Mesenchymal stem cell (in vitro differentiated cells and primary cell): ENCODE data around the gene C1orf52.

ENCODE experiments used
- DNase-seq: peaks from one replicate; pipeline ENCODE4 v3.0.0-alpha.2; 2013
- H2AFZ ChIP-seq: one replicate; pipeline ENCODE4 v1.6.1; 2013; ENCODE audit warnings: low read depth, mild to moderate bottlenecking, control low read depth, inconsistent platforms, low read length, moderate library complexity
- H2AK5ac ChIP-seq: 2 replicates; pipeline ENCODE4 v1.6.1; 2013; ENCODE audit warnings: low read length, moderate library complexity, mild to moderate bottlenecking, inconsistent platforms; ENCODE audit not compliant: severe bottlenecking
- H2BK120ac ChIP-seq: one replicate; pipeline ENCODE4 v1.6.1; 2013; ENCODE audit warnings: low read depth, mild to moderate bottlenecking, inconsistent platforms, low read length, moderate library complexity
- H2BK12ac ChIP-seq, 2 experiments: one replicate each; pipeline ENCODE4 v1.6.1; 2013; ENCODE audit warnings: inconsistent platforms in 2 of 2, low read length in 2 of 2, mild to moderate bottlenecking in 2 of 2, moderate library complexity in 2 of 2, control low read depth in 1 of 2
- H2BK15ac ChIP-seq: one replicate; pipeline ENCODE4 v1.6.1; 2013; ENCODE audit warnings: mild to moderate bottlenecking, low read depth, inconsistent platforms; ENCODE audit not compliant: poor library complexity, severe bottlenecking
- H2BK5ac ChIP-seq: 2 replicates; pipeline ENCODE4 v1.6.1; 2013; ENCODE audit warnings: low read depth, mild to moderate bottlenecking, low read length, control low read depth, inconsistent platforms; ENCODE audit not compliant: poor library complexity, severe bottlenecking
- H3K14ac ChIP-seq, 2 experiments: one replicate each; pipeline ENCODE4 v1.6.1; 2013; ENCODE audit warnings: inconsistent platforms in 2 of 2, low read length in 2 of 2, control low read depth in 1 of 2, mild to moderate bottlenecking in 1 of 2, moderate library complexity in 1 of 2
- H3K18ac ChIP-seq, 2 experiments: one replicate each; pipeline ENCODE4 v1.6.1; 2013; ENCODE audit warnings: inconsistent platforms in 2 of 2, low read length in 2 of 2, control low read depth in 1 of 2, low read depth in 1 of 2, mild to moderate bottlenecking in 1 of 2
- H3K23ac ChIP-seq, 2 experiments: one replicate each; pipeline ENCODE4 v1.6.1; 2013; ENCODE audit warnings: inconsistent platforms in 2 of 2, low read length in 2 of 2, mild to moderate bottlenecking in 2 of 2, moderate library complexity in 2 of 2, control low read depth in 1 of 2
- H3K27ac ChIP-seq: 2 replicates; pipeline ENCODE4 v1.5.1; 2013; ENCODE audit warnings: mild to moderate bottlenecking, moderate library complexity, low read length, control low read depth, inconsistent platforms; ENCODE audit not compliant: poor library complexity, severe bottlenecking
- H3K27me3 ChIP-seq, 2 experiments: 2 replicates each; pipeline versions ENCODE4 v1.6.1 to v1.7.0; 2013; ENCODE audit warnings: low read length in 2 of 2, mild to moderate bottlenecking in 2 of 2, moderate library complexity in 2 of 2, control low read depth in 1 of 2, inconsistent platforms in 1 of 2; ENCODE audit not compliant: control insufficient read depth in 1 of 2, insufficient read depth in 1 of 2
- H3K36me3 ChIP-seq, 2 experiments: 2 replicates each; pipeline versions ENCODE4 v1.6.1 to v1.7.0; 2013; ENCODE audit warnings: low read length in 2 of 2, control low read depth in 1 of 2, inconsistent platforms in 1 of 2, low read depth in 1 of 2, mild to moderate bottlenecking in 1 of 2; ENCODE audit not compliant: insufficient read depth in 2 of 2, control insufficient read depth in 1 of 2
- H3K4ac ChIP-seq, 2 experiments: one replicate each; pipeline ENCODE4 v1.6.1; 2013; ENCODE audit warnings: inconsistent platforms in 2 of 2, low read length in 2 of 2, mild to moderate bottlenecking in 2 of 2, moderate library complexity in 2 of 2, control low read depth in 1 of 2, low read depth in 1 of 2
- H3K4me1 ChIP-seq: 2 replicates; pipeline ENCODE4 v1.6.1; 2013; ENCODE audit warnings: low read depth, low read length, control low read depth; ENCODE audit not compliant: control insufficient read depth, insufficient read depth
- H3K4me2 ChIP-seq: 2 replicates; pipeline ENCODE4 v1.6.1; 2013; ENCODE audit warnings: low read length, mild to moderate bottlenecking, inconsistent platforms; ENCODE audit not compliant: poor library complexity, severe bottlenecking
- H3K4me3 ChIP-seq, 2 experiments: 2 replicates each; pipeline versions ENCODE4 v1.5.1 to v1.7.0; 2013; ENCODE audit warnings: low read length in 2 of 2, mild to moderate bottlenecking in 2 of 2, control low read depth in 1 of 2, low read depth in 1 of 2; ENCODE audit not compliant: insufficient read depth in 1 of 2
- H3K79me1 ChIP-seq: replicated peaks from 2 replicates; pipeline ENCODE4 v1.6.1; 2013; ENCODE audit warnings: mild to moderate bottlenecking, control low read depth, low read length, inconsistent platforms; ENCODE audit not compliant: poor library complexity, severe bottlenecking
- H3K9ac ChIP-seq: 2 replicates; pipeline ENCODE4 v1.7.0; 2013; ENCODE audit warnings: mild to moderate bottlenecking, low read length, moderate library complexity
- H3K9me3 ChIP-seq: 2 replicates; pipeline ENCODE4 v1.7.0; 2013; ENCODE audit warnings: mild to moderate bottlenecking, low read length; ENCODE audit not compliant: control insufficient read depth
- H4K8ac ChIP-seq: one replicate; pipeline ENCODE4 v1.6.1; 2013; ENCODE audit warnings: inconsistent platforms, mild to moderate bottlenecking, low read length, moderate library complexity
- H4K91ac ChIP-seq: one replicate; pipeline ENCODE4 v1.6.1; 2013; ENCODE audit warnings: mild to moderate bottlenecking, low read length, inconsistent platforms
- WGBS: methylation state at CpG from one replicate; pipeline ENCODE4 v1.1.7; 2013; ENCODE audit warnings: mixed read lengths; 5-methylcytosine and 5-hydroxymethylcytosine counted together

The C1orf52 gene

GRCh38 chr1:85275701-85276214, 16.3 kb upstream of the C1orf52 start:
- Histone ChIP-seq H3K9me3 (no peaks in the 10 kb centered on the region), H3K14ac (peak overlapping the region; percentile 48 to 95), H2BK12ac (peak overlapping the region; percentile 15 to 69), H3K9ac (peak overlapping the region; percentile 96), H2AK5ac (peak overlapping the region; percentile 89), H4K8ac (peak overlapping the region; percentile 91), H3K4me1 (peaks cover 9% of the 10 kb centered on the region), H3K27ac (peak overlapping the region; percentile 93), H3K18ac (peak overlapping the region; percentile 35 to 94), H2BK15ac (peak overlapping the region; percentile 93), H3K23ac (peak overlapping the region in 1 of 2 experiments; percentile 46), H2AFZ (no peak overlapping the region), H3K4me2 (peak overlapping the region; percentile 83), H3K27me3 (no peaks in the 10 kb centered on the region), H3K79me1 (no peaks in the 10 kb centered on the region), H2BK120ac (peak overlapping the region; percentile 76), H4K91ac (peak overlapping the region; percentile 98), H3K36me3 (peaks cover 0 to 26% of the 10 kb centered on the region in 2 experiments), H3K4me3 (peak overlapping the region; percentile 90 to 98), H2BK5ac (peak overlapping the region; percentile 78), H3K4ac (peak overlapping the region; percentile 66 to 99)
- WGBS, result 2% methylated on average over 13 of the region's 13 CpGs
- peak; percentile 65 for DNase-seq

DNA sequence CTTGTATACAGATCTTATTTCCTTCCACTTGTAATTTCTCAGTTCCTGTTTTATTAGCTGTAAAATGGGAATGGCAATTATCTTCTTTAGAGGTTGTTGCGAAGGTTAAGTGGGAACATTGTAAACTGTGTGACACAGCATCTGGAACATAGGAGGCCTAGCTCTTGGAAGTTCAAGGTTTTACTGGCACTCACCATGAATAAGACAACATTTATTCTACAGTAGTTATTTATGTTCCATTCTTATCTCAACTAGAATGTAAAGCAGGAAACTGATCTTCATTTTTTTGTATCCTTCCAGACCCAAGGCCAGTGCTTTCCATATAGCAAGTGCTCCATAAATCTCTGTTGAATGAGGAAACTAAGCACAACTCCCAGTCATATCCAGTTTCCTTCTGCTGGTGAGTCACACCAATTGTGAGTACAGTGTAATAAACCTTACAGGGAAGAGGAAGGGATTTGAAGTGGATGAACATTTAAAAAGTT, 15.5 kb upstream of the C1orf52 start:
- Histone ChIP-seq H4K8ac (no peak overlapping the region), H2AFZ (no peak overlapping the region), H2BK12ac (no peak overlapping the region), H3K4me1 (peaks cover 11% of the 10 kb centered on the region), H3K4ac (no peak overlapping the region), H2BK120ac (no peak overlapping the region), H3K27me3 (no peaks in the 10 kb centered on the region), H3K18ac (no peak overlapping the region), H2BK15ac (no peak overlapping the region), H3K79me1 (no peaks in the 10 kb centered on the region), H3K27ac (peak overlapping the region; percentile 93), H3K9ac (peak overlapping the region; percentile 96), H2BK5ac (no peak overlapping the region), H3K4me3 (peak overlapping the region in 1 of 2 experiments; percentile 98), H3K14ac (no peak overlapping the region), H2AK5ac (no peak overlapping the region), H3K9me3 (no peaks in the 10 kb centered on the region), H4K91ac (no peak overlapping the region), H3K36me3 (peaks cover 3 to 34% of the 10 kb centered on the region in 2 experiments), H3K23ac (no peak overlapping the region), H3K4me2 (peak overlapping the region; percentile 37)
- peak; percentile 96 for DNase-seq
- WGBS, result no CpG with 5 or more reads among the region's 1 CpG

DNA sequence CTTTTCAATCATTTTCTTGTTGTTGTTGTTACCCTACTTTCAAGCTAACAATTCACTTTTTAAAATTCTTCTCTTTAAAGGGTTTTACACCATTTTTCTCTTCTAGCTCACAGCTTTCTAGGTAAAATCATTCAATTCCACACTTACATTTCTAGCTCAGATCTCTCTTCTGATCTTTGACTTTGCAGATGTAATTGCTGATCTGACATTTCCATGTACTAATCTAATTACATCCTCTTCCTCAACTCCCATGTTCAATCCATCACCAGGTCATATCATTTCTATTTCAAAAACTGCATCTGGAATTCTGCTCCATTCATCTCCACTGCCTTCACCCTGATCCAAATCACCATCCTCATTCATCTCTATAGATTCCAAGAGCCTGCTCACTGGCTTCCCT, 13.9 kb upstream of the C1orf52 start:
- no peak for DNase-seq
- no peak overlapping the region for H3K23ac ChIP-seq
- H3K9ac ChIP-seq, result peak overlapping the region; percentile 96
- H2BK120ac ChIP-seq, result no peak overlapping the region
- H2AFZ ChIP-seq, result no peak overlapping the region
- peak overlapping the region in 1 of 2 experiments; percentile 98 for H3K4me3 ChIP-seq
- H3K9me3 ChIP-seq, result no peaks in the 10 kb centered on the region
- H3K4me2 ChIP-seq, result peak overlapping the region; percentile 50
- no peaks in the 10 kb centered on the region for H3K27me3 ChIP-seq
- no peak overlapping the region for H2BK5ac ChIP-seq
- H3K36me3 ChIP-seq, result peaks cover 7 to 49% of the 10 kb centered on the region in 2 experiments
- H3K79me1 ChIP-seq, result peaks cover 2% of the 10 kb centered on the region
- H2BK15ac ChIP-seq, result no peak overlapping the region
- no peak overlapping the region for H3K27ac ChIP-seq
- no peak overlapping the region for H3K14ac ChIP-seq
- no peak overlapping the region for H2AK5ac ChIP-seq
- H3K4me1 ChIP-seq, result peaks cover 4% of the 10 kb centered on the region
- H3K4ac ChIP-seq, result no peak overlapping the region
- H4K91ac ChIP-seq, result no peak overlapping the region
- H3K18ac ChIP-seq, result no peak overlapping the region
- H2BK12ac ChIP-seq, result no peak overlapping the region
- H4K8ac ChIP-seq, result no peak overlapping the region

DNA sequence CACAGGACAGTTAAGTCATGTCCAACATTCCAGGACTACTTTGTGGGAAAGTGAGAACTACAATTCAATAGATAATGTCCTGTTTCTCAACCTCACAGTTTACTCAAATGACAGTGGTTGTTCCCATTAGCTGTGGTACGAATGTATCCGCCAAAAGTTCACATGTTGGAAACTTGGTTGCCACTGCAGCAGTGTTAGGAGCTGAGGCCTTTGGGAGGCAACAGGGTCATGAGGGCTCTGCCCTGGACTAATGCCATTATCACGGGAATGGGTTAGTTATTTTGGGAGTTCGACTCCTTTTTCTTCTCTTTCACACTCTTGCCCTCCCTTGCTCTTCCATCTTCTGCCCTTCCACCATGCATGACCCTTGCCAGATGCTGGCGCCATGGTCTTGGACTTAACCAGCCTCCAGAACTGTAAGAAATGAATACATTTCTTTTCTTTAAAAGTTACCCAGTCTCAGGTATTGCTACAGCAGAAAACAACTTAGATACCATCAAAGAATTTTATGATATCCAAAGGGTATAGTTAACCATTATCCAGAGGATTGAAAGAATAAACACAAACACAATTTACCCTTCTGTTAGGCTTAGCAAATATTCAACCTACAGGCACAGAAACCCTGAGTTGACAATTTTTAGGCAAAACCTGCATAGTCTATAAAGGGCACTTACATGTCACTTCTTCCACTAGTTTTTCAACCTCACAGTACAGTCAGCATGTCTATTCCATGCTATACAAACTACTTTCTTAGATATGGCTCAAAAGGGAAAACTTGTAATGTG, 9.5 kb upstream of the C1orf52 start:
- no peak overlapping the region for H2BK5ac ChIP-seq
- no peak overlapping the region for H3K27ac ChIP-seq
- no peak overlapping the region for H2BK12ac ChIP-seq
- peaks cover 2% of the 10 kb centered on the region for H3K4me1 ChIP-seq
- no peak overlapping the region for H2BK120ac ChIP-seq
- no peak overlapping the region for H3K14ac ChIP-seq
- no peak overlapping the region for H3K4ac ChIP-seq
- H3K4me3 ChIP-seq, result no peak overlapping the region
- no peak overlapping the region for H4K91ac ChIP-seq
- no peaks in the 10 kb centered on the region for H3K27me3 ChIP-seq
- 96% methylated on average over 5 of the region's 5 CpGs for WGBS
- peaks cover 7% of the 10 kb centered on the region for H3K79me1 ChIP-seq
- no peak overlapping the region for H2AK5ac ChIP-seq
- no peak for DNase-seq
- no peaks in the 10 kb centered on the region for H3K9me3 ChIP-seq
- H2AFZ ChIP-seq, result no peak overlapping the region
- no peak overlapping the region for H3K23ac ChIP-seq
- no peak overlapping the region for H4K8ac ChIP-seq
- H2BK15ac ChIP-seq, result no peak overlapping the region
- H3K4me2 ChIP-seq, result no peak overlapping the region
- peaks cover 10 to 87% of the 10 kb centered on the region in 2 experiments for H3K36me3 ChIP-seq
- H3K18ac ChIP-seq, result no peak overlapping the region
- H3K9ac ChIP-seq, result no peak overlapping the region
